GM12872 (cell line): ENCODE results near the gene OSBPL5.

ENCODE experiments used
- TF ChIP-seq, protein P1 (sequence below): IDR thresholded peaks from 3 replicates; pipeline ENCODE4 v1.5.1; 2011; ENCODE audit warnings: low read depth, mild to moderate bottlenecking, low read length, moderate library complexity; ENCODE audit not compliant: insufficient read depth

Gene OSBPL5

GRCh38 chr11:3044915-3045314 lies 120.2 kb downstream of the OSBPL5 start:
- TF ChIP-seq, protein P1, sequence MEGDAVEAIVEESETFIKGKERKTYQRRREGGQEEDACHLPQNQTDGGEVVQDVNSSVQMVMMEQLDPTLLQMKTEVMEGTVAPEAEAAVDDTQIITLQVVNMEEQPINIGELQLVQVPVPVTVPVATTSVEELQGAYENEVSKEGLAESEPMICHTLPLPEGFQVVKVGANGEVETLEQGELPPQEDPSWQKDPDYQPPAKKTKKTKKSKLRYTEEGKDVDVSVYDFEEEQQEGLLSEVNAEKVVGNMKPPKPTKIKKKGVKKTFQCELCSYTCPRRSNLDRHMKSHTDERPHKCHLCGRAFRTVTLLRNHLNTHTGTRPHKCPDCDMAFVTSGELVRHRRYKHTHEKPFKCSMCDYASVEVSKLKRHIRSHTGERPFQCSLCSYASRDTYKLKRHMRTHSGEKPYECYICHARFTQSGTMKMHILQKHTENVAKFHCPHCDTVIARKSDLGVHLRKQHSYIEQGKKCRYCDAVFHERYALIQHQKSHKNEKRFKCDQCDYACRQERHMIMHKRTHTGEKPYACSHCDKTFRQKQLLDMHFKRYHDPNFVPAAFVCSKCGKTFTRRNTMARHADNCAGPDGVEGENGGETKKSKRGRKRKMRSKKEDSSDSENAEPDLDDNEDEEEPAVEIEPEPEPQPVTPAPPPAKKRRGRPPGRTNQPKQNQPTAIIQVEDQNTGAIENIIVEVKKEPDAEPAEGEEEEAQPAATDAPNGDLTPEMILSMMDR, result no peak

DNA sequence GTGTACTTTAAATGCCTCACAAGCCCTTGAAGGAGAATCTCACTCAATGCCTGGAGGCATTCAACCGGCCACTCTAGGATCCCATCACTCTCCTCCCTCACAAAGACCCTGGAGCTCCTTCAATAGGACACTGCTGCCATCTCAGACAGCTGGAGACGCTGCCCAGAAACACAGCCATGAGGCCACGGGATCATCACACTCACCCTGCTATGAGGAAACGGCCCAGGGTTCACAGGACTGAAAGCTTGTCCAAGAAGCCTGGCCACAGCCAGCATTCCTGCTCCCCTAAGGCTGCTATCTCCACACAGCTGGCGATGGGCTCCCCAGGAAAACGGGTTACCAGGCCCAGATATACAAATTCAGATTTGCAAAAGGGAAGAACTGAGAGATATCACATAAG lies 121.1 kb downstream of the OSBPL5 start:
- TF ChIP-seq, protein P1, result no peak

DNA sequence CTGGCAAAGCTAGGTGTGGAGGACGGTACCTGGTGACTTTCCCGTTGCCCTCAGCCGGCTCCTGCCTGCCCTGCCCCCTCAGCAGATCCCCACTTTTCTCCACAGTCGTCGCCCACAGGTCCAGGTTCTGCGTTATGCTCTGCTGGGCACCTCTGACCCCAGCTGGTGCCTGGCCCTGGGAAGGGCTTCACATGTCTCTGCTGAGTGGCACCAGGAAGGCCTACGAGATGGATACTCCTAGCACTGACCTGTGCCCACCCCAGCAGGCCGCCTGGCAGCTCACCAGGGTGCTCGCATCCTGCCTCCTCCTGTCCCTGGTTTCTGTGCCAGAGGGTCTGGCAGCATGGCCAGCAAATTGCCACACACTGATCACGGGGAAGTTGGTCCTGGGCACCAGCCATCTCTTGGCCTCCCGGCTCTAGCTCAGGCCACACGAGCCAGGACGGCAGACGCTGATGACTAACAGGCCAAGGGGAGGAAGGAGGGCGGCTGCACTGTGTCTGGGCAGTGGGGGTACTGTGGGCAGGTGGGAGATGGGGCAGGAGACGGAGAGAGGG lies 121.7 kb downstream of the OSBPL5 start:
- TF ChIP-seq, protein P1, result no peak

- TF ChIP-seq, protein P1, result no peak
Observed at GRCh38 chr11:3042496-3043314, 122.4 kb downstream of the OSBPL5 start.

DNA sequence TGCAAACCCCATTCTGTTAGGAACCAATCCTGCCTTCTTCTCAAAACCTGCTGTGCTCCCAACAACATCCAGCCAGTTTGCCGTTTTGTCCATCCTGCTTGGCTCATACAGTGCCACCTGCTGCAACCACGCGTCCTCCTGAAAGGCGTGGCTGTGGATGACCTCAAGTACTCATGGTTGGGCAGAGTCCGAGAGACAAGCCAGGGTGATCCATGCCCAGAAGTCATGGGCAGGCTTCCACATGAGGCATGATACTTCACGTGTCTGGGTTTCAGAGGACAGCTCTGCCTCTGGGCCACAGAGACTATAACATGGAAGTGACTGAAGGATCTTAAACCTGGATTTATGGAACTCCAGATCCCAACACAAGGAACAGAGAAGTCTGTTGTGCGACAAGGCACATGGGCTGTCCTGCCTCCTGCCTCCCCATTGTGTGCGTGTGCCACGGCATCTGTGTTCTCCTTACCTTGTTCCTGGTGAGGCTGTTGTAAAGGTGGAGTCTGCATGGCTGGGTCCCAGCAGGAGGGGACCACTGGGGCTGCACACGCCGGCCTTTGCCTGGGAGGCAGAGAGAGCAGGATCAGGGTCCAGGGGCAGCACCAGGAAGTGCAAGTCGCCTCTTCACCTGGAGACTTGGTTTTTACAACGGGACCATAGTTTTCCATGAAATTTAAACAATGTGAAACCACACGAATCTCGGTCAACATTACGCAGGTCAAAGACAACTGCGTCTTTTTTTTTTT lies 123.2 kb downstream of the OSBPL5 start:
- TF ChIP-seq, protein P1, result no peak

GRCh38 chr11:3040881-3041280 lies 124.2 kb downstream of the OSBPL5 start:
- TF ChIP-seq, protein P1, result no peak

- TF ChIP-seq, protein P1, result no peak
Observed at GRCh38 chr11:3037945-3038271, 127.2 kb downstream of the OSBPL5 start.
